Hindlimb muscle (tissue), 1 donor: ENCODE measurements around the gene THRSP. TPM values are rescaled to one million over a fixed set of nuclear protein-coding genes. Genes with fewer than 3 reads are reported as not detected.

Experiments used
- DNase-seq: peaks from one replicate; pipeline ENCODE4 v3.0.0-alpha.2; 2013
- polyA plus RNA-seq: library from polyadenylated mRNA; unstranded; fragments of 120-200 nt; gene quantifications from one replicate; pipeline ENCODE4 v1.2.1, GENCODE V29; 2013; ENCODE audit not compliant: insufficient read length

Gene THRSP
- polyA plus RNA-seq, 1 donor: 1.2 TPM

- no peak for DNase-seq
These were observed 36.6 kb downstream of the THRSP start for GRCh38 chr11:78100261-78100660.

DNA sequence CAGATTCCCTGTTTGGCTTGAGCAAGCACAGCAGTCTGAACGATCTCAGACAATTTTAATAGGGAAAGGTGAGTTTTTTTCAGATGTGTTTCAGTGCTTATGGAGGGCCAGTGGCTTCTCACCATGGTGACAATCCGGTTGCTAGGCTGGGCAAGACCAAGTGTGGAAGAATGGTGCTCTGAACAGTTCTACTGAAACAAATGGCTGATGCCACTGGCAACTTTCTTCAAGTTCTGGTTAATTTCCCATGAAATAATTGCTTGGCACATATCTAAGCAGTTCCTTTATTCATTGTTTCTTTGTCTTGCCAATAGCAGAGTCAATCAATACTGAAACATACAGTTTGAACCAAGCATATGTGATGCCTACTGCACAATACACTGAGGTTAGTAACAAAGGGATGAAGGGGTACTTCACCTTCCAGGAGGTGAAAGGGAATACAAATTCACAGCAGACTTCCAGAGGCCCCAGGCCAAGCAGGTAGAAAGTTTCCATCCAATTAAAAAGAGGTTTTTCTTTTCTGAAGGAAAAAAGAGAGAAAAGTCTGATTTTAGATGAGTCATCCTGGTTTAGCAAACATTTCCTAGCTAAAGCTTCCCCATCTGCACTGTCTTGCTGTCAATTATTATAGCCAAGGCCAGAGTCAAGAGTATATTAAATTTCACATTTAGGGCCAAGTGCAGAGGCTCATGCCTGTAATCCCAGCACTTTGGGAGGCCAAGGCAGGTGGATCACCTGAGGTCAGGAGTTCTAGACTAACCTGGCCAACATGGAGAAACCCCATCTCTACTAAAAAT, 37.2 kb downstream of the THRSP start:
- DNase-seq: no peak

DNA sequence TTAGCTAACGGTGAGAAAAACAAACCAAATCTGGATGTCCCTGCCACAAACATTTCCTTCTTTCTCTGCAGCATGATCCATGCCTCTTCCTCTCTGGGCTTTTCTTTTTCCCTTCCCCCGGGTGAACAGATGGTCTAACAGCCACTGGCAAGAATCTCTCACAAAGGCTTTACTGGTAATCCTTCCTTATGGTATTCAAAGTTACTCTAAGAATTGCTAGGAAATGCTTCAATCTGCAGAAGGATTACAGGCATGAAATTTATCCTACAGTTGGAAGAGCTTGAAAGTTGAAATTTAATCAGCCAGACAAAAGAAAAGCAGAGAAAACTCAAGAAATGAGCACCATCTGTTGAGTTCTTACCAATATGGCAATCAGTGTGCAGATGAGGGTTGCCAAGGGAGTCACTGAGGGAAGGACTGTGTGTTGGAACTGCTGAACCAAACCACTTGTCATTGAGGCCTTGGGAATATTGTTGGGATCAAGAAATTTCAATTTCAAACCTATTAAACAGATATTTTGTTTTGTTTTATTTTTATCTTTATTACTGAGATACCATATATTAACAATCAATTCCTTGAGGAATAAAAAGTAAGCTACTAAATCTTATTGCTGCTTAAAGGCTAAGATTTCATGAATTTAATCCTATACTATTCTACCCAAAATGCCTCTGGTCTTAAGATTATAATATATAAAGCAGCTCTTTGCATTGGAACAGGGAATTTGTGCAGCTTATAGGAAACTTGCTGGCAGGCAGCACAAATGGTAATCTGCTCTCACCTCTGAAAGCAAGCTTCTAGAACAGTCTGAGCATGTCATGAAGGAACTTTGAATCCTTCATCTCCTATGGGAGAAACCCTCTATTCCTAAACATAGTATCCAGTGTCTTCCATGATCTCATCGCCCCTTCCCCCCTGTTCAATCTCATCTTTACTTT, 45.7 kb downstream of the THRSP start:
- DNase-seq: no peak

DNA sequence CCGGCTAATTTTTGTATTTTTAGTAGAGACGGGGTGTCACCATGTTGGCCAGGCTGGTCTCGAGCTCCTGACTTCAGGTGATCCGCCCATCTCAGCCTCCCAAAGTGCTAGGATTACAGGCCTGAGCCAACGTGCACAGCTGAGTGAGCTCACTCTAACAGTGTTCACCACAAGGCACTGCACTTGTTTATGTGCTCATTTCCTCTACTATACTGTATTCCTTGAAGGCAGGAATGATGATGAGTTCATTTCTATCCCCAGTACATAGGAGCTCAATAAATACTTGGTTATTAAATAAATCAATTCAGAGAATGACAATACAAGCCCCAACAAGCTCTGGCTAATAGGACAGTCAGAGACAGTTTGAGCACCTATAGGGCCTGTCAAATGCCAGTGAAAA, 46.7 kb downstream of the THRSP start:
- no peak for DNase-seq

DNA sequence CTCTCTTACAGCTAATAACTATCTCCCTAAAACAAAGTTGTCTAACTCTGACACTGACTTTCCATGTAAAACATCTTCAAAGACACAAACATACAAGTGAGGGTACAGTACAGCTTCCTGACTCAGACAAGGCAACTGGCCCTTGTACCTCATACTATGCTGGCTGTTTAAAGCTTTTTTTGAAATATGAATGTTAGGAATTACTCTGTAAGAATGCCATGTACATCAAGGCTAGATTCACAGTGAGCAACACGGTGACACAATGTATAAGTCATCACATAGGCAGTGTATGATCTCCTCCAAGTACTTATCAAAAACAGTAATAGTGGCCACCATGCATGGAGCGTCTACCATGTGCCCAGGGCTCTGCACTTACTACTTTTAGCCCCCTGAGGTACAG, 47.2 kb downstream of the THRSP start:
- no peak for DNase-seq

GRCh38 chr11:78111298-78111697, 47.6 kb downstream of the THRSP start:
- DNase-seq: no peak

DNA sequence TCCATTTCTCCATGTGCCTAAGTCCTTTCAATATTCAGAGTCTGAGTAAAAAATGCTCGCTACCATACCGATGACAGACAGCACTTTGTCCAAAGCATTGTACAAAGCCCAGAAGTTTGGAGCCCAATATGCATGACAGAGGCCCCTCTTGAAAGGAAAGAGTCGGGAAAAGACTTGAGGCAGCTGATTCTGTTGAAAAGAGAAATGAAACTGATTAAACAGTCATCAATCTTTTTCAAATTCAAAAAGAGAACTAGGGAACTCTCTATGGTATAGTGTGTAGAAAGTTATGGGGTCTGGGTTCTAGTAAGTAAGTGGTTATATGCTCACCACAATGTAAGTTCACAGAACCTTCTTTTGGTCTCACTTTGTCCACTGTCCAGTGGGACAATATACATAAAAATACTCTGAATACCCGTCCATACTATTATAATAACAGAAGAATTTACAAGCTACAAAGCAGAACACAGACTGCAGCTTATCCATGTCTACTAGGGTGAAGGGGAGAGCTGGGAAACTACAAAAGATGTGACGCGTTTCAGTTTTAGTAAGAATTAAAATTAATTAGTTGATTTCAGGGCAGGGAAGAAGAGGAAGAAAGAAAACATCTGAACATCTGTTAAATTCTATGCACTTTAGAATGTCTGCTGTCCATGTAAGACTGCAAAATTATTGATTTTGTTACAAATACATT, 49.1 kb downstream of the THRSP start:
- no peak for DNase-seq

Other genes starting within 250 kb of the THRSP start
- 31.8 TPM for gene RSF1, start 243.1 kb upstream of the THRSP start, polyA plus RNA-seq
- gene AAMDC, start 242.7 kb upstream of the THRSP start, polyA plus RNA-seq: 45.5 TPM
- gene INTS4, start 69.2 kb upstream of the THRSP start, polyA plus RNA-seq: 26.8 TPM
- 1.2 TPM for gene KCTD14, start 40.6 kb upstream of the THRSP start, polyA plus RNA-seq
- 156 TPM for gene NDUFC2, start 16.0 kb downstream of the THRSP start, polyA plus RNA-seq
- gene ALG8, start 75.8 kb downstream of the THRSP start, polyA plus RNA-seq: 23.8 TPM
- 8.2 TPM for gene KCTD21, start 124.8 kb downstream of the THRSP start, polyA plus RNA-seq
- 4.1 TPM for gene USP35, start 125.1 kb downstream of the THRSP start, polyA plus RNA-seq